ENCODE data around the gene HDAC11.
A peak's percentile ranks its signal among the peaks of the same experiment; 100 is the strongest.

HDAC11 gene

GRCh38 chr3:13504161-13504831 is 24.2 kb downstream of the HDAC11 start:
- peak in 3 of 10 donors; percentile 51 to 72 (median 66) for DNase-seq
- intact Hi-C loops (cut with DNase I), result no loop called here

DNA sequence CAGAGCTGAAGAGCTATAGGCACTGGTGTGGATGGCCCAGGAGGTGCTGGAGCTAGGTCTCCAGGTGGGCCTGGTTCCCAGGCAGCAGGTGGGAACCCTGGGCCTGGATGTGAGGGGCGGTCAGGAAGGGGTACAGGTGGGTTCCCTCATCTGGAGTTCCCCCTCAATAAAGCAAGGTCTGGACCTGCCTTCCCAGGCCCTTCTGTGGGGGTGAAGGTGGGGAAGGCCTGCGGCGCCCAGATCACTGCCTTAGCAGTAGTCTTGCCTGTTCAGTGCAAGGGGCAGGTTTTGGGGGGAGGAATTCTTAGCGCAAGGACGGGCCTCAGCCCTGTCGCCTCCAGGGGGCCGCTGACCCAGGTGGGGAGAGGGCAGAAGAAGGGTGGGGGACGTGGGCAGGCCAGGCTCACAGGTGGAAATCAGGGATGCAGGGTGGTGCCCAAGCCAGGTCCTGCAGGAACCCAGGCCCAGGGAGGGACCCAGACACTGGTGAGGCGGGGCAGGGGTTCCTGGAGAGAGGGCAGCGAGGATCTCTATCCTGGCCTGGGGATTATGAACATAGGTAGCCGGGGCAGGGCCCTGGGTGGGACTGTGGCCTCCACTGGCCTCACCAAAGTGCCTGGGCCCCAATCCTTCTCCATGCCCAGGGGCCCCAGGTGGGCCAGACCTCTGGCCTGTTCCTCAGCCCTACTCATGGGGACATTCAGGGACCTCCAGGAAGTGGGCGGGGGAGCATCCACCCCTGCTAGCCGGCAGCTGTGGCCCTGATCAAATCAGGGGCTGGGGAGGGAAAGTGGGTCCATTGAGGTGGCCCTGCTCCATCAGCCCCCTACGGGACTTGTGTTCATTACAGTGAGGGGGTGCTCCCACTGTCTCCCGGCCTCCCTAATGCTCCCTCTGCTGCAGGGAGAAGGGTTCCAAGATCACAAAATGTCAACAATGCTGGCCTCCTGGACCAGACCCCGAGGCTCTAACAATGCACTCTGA is 25.3 kb downstream of the HDAC11 start:
- DNase-seq, result peak in 2 of 10 donors; percentile 57 to 79
- intact Hi-C loops (cut with DNase I), result no loop called here

- intact Hi-C loops (cut with DNase I), result no loop called here
- DNase-seq, result no peak
Measured at GRCh38 chr3:13506239-13506638, 26.1 kb downstream of the HDAC11 start.

DNA sequence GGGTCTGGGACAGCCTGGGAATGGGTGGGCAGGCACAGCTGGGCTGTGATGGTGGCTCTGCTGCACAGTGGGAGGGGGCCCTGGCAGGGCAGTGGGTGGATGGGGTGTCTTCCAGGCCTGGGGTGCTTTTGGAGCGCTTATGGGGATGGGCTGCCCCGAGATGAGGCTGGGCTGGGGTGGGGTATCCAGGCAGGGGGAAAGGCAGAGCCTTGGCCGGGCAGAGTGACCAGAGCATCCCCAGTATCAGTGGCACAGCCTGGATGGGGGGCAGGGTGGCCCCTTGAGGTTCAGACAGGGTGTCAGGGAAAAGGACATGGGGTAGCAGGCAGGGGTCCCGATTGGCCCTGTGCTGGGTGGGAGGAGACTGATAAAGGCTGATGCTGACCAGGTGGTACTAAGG is 26.6 kb downstream of the HDAC11 start:
- intact Hi-C loops (cut with DNase I), result no loop called here
- peak in 2 of 10 donors; percentile 70 to 71 for DNase-seq

- DNase-seq, result no peak
- intact Hi-C loops (cut with DNase I), result no loop called here
Measured at GRCh38 chr3:13507247-13507569, 27.1 kb downstream of the HDAC11 start.

DNA sequence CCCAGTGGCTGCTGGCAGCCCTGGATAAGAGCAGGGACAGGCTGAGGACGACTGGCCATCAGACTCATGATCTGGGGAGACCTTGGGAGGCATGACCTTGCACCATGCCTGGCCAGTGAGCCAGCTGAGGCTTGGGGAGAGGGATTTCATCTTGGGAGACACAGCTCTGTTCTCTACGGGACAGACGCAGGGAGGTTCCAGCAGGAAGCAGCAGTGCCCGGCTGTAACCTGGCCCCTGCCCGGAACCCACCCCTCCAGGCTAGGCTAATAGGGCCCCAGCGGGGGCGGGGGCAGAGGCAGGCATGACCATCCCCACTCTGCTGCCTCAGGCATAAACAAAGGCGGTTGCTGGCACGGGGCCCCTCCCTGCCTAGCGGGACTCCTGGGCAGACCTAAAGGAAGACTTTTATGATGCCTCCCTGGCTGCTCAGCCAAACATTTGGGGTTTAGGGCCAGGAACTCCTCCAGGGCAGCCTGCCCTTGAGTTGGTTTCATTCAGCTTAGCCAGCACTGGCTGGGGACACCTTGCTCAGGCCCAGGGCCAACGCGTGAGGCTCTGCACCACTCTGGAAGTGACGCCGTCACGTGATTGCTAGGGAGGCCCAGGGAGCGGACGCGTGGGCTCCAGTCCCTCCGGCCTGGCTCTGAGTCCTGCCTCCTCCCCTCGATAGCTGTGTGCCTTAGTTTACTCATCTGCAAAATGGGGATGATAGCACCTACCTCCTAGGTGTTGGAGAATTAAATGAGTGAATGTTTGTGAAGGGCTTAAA is 27.6 kb downstream of the HDAC11 start:
- peak in 6 of 10 donors; percentile 45 to 88 (median 67) for DNase-seq
- intact Hi-C loops (cut with DNase I), result no loop called here

DNA sequence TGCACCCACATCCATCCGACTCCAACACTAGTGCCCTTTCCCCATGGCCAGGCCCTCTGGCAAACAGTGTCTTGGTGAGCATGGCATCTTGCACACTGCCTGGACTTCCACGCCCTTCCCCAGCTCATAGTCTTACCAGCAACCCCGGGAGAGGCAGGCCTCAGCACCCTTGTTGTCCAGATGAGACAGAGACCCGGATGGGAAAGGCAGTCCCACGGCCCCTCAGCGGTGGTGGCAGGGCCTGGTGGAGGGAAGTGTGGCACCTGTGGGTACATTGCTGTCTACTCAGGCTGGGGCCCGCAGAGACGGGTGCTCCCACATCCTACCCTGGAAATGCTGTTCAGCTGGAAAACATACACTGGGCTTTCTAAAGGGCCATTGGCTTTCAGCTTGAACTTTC is 28.4 kb downstream of the HDAC11 start:
- peak in 2 of 10 donors; percentile 62 to 74 for DNase-seq
- intact Hi-C loops (cut with DNase I), result no loop called here

GRCh38 chr3:13509059-13509815 is 29.1 kb downstream of the HDAC11 start:
- intact Hi-C loops (cut with DNase I), result no loop called here
- DNase-seq, result peak in 3 of 10 donors; percentile 16 to 74 (median 59)

GRCh38 chr3:13509816-13510192 is 29.7 kb downstream of the HDAC11 start:
- intact Hi-C loops (cut with DNase I), result no loop called here
- DNase-seq, result peak in 1 of 10 donors; percentile 70

GRCh38 chr3:13512451-13512850 is 32.3 kb downstream of the HDAC11 start:
- peak in 3 of 10 donors; percentile 2 to 47 (median 45) for DNase-seq
- intact Hi-C loops (cut with DNase I), result no loop called here

DNA sequence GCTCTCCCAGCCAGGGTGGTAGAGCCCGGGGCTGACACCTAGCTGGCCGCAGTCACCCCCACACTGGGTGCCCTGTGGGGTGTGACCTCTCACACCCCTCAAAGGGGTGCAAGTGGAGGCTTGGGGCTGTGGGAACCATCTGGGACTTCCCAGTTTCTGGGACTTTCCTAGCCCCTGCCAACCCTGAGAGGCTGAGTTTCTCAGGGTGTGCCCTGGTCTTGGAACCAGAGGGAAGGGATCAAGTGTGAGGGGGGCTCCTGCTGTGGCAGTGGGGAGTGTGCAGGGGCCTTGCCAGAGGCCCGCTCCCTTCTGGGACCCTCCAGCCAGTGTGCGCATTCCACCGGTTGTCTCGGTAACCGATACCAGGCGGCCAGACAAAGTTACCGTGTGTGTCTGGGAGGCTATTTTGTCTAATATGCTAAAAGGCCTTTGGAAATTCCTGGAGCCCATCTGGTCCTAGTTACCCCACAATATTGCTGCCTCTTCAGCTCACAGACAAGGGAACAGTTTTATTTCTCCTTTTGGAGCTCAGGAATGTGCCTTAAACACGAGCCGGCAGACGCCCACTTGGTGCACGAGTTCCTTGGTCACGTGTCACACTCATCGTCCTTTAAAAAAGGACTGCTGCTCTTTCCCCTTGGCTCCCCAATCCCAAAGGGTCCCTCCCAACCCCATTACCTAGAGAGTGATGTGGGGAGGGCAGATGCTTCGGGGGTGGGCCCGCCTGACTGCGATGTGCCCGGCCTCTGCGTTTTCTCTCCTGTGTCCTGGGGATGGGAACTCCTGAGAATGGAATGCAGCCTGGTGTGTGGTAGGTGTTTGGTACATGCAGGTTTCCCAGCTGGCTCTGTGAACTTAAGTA is 33.2 kb downstream of the HDAC11 start:
- DNase-seq, result peak in 5 of 10 donors; percentile 7 to 84 (median 67)
- intact Hi-C loops (cut with DNase I), result no loop called here

GRCh38 chr3:13513913-13514517 is 33.9 kb downstream of the HDAC11 start:
- intact Hi-C loops (cut with DNase I), result no loop called here
- peak in 4 of 10 donors; percentile 27 to 82 (median 68) for DNase-seq

- DNase-seq, result peak in 1 of 10 donors; percentile 3
- intact Hi-C loops (cut with DNase I), result no loop called here
Measured at GRCh38 chr3:13514639-13515435, 34.7 kb downstream of the HDAC11 start.

DNA sequence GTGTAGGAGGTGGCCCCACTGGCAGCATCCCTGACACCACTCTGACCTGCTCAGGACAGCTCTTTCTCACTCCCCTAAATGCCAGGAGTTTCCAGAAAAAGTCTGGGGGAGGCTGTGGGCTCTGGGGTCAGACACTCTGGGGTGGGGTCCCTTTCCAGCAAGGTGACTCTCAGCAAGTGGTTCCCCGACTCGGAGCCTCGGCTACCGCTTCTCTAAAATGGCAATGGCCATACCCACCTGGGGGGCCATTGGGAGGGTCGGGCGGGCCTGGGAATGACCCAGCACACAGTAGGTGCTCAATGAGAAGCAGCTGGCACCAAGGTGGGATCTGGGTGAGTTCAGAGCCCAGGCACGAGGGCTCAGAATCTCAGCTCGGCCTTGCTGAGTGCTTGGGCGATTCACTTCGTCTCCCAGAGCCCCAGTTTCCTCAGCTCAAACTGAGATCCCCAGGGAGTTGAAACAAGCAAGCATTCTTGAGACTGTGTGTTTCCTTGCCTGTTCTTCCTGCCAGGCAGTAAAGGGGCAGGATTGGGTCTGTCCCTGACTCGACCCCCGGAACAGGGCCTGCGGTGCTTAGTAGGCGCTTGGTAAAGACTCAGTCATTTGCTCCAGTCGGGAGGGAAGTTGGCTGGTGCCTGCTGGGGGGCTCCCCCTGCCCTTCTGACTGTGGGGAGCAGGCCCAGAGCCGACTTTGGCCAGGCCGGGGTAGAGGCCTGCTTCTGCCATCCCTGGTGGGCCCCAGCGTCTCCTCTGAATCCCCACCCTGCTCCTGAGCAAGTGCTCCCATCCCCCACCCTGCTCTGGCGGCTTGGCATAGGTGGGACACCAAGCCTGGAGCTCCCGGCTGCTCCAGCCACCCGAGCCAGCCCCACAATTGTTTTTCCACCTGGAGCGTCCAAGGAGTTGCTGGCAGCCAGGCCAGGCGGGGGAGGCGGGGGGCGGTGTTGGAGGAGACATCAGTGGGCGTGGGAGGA is 36.0 kb downstream of the HDAC11 start:
- intact Hi-C loops (cut with DNase I), result no loop called here
- no peak for DNase-seq

- no peak for DNase-seq
- intact Hi-C loops (cut with DNase I), result no loop called here
Measured at GRCh38 chr3:13516760-13517135, 36.6 kb downstream of the HDAC11 start.

DNA sequence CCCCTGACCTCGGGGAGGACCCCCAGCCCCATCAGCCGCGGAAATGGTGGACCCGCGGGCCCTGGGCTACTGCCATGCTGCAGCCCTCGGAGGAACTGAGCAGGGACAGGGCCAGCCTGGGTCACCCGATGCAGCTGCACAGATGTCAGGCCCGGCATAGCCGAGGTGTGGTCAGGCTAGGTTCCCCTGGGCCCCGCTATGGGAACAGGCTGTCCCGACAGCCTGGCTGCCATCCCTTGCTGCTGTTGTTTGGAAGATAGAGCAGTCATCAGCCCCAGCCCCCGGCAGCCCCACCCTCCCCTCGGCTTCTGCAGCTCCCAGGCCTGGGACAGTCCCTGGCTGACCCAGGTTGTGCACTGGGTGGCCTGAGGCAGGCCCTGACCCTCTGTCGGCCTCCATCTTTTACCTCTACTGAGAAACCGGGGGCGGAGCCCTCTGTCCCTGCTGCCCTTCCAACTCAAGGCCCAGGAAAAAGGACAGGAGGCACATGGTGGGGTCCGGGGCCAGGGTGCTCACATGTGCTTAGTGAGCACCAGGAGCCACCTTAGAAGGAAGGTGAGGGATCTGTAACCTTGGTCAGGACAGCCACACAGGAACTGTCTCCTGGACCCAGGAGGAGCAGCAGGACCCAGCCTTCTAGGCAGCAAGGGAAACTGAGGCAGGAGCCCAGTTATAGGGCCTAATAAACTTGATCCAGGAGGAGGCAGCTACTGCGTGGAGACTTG is 37.3 kb downstream of the HDAC11 start:
- intact Hi-C loops (cut with DNase I), result no loop called here
- DNase-seq, result peak in 1 of 10 donors; percentile 75
